ENCODE data around the gene PLEK2. TPM values are rescaled to one million over a fixed set of nuclear protein-coding genes. Genes with fewer than 3 reads are reported as not detected.
"Not testable (repeated sequence)": the region's sequence is repeated elsewhere in the genome, so short reads cannot be mapped to it uniquely, and the experiment has no call there.

The PLEK2 gene
- total RNA-seq = 0.95 and 1.7 TPM in 2 replicates

GRCh38 chr14:67411820-67412421, at the start of gene PLEK2:
TSS of gene PLEK2 (minus strand) at chr14:67412165. CDS start at chr14:67412059, 106 bp downstream.
- intact Hi-C loops (cut with micrococcal nuclease) = no loop called here
- no peaks in the 10 kb centered on the region for H3K9me3 Mint-ChIP-seq
- peaks cover 12% of the 10 kb centered on the region for H3K27me3 Mint-ChIP-seq
- H3K36me3 Mint-ChIP-seq (ENCODE audit: low read depth) = no peaks in the 10 kb centered on the region
- H3K4me1 Mint-ChIP-seq = peaks cover 8% of the 10 kb centered on the region
- DNase-seq = peak; percentile 79
- no peak within 1 kb of the TSS for H3K27ac Mint-ChIP-seq
- peak within 1 kb of the TSS; percentile 70 for H3K4me3 Mint-ChIP-seq

DNA sequence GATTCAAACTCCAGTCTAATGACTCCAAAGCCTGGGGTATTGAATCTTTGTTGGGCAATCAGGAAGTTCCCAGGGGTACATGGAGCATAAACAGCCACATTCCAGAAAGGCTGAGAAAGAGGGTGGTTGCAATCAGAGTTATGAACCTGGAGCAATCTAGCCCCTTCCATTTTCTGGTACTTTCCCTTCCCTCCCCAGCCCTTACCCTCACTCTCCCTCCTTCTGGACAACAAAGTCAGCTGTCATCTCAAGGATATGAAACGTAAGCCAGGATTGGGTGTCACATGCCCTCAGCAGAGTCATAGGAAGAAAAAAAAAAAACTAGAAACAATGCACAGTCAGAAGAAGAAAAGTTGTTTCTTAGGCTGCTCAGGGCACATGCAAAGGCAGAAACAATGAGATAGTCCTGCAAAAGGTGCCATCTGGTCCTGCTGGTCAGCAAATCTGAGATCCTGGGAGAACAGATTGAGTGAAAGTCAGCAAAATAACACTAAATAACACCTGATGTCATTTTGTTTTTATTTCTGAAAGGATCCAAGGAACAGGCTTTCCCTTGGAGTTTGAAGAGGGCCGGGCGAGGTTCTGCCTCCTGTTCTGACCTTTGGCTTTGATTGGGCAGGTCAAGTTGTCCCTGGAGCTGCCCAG, 49.5 kb upstream of the PLEK2 start:
- Mint-ChIP-seq H3K36me3 (ENCODE audit: low read depth) (no peaks in the 10 kb centered on the region), H3K27ac (no peak overlapping the region), H3K9me3 (peaks cover 3% of the 10 kb centered on the region), H3K4me3 (no peak overlapping the region), H3K4me1 (peaks cover 13% of the 10 kb centered on the region), H3K27me3 (peaks cover 10% of the 10 kb centered on the region)
- intact Hi-C loops (cut with micrococcal nuclease) = no loop called here
- DNase-seq = no peak

- no peak for DNase-seq
- no peak overlapping the region for H3K27ac Mint-ChIP-seq
- H3K4me3 Mint-ChIP-seq = no peak overlapping the region
- intact Hi-C loops (cut with micrococcal nuclease) = no loop called here
- no peaks in the 10 kb centered on the region for H3K36me3 Mint-ChIP-seq (ENCODE audit: low read depth)
- H3K9me3 Mint-ChIP-seq = peaks cover 3% of the 10 kb centered on the region
- H3K4me1 Mint-ChIP-seq = peaks cover 8% of the 10 kb centered on the region
- H3K27me3 Mint-ChIP-seq = peaks cover 11% of the 10 kb centered on the region
Measured at GRCh38 chr14:67459336-67459735, 47.4 kb upstream of the PLEK2 start.

GRCh38 chr14:67457782-67458181, 45.8 kb upstream of the PLEK2 start:
- Mint-ChIP-seq H3K4me1 (peaks cover 4% of the 10 kb centered on the region), H3K4me3 (no peak overlapping the region), H3K9me3 (peaks cover 3% of the 10 kb centered on the region), H3K27me3 (peaks cover 11% of the 10 kb centered on the region), H3K36me3 (ENCODE audit: low read depth) (no peaks in the 10 kb centered on the region), H3K27ac (no peak overlapping the region)
- intact Hi-C loops (cut with micrococcal nuclease) = no loop called here
- DNase-seq = no peak

GRCh38 chr14:67456732-67457131, 44.8 kb upstream of the PLEK2 start:
- H3K9me3 Mint-ChIP-seq = peaks cover 3% of the 10 kb centered on the region
- H3K27me3 Mint-ChIP-seq = peaks cover 9% of the 10 kb centered on the region
- no peak overlapping the region for H3K27ac Mint-ChIP-seq
- no peak overlapping the region for H3K4me3 Mint-ChIP-seq
- no peak for DNase-seq
- intact Hi-C loops (cut with micrococcal nuclease) = no loop called here
- no peaks in the 10 kb centered on the region for H3K36me3 Mint-ChIP-seq (ENCODE audit: low read depth)
- peaks cover under 1% of the 10 kb centered on the region for H3K4me1 Mint-ChIP-seq

- Mint-ChIP-seq H3K27me3 (peaks cover 11% of the 10 kb centered on the region), H3K4me3 (no peak overlapping the region), H3K9me3 (peaks cover 9% of the 10 kb centered on the region), H3K4me1 (no peaks in the 10 kb centered on the region), H3K36me3 (ENCODE audit: low read depth) (no peaks in the 10 kb centered on the region), H3K27ac (no peak overlapping the region)
- intact Hi-C loops (cut with micrococcal nuclease) = no loop called here
- no peak for DNase-seq
Measured at GRCh38 chr14:67453575-67454300, 41.8 kb upstream of the PLEK2 start.

DNA sequence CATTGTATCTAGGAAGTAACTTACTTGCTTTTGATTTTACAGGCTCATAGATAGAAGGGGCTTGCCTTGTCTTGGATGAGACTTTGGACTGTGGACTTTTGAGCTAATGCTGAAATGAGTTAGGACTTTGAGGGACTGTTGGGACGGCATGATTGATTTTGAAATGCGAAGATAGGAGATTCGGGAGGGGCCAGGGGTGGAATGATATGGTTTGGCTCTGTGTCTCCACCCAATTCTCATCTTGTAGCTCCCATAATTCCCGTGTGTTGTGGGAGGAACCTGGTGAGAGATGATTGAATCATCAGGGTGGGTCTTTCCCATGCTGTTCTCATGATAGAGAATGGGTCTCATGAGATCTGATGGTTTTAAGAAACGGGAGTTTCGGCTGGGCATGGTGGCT, 39.7 kb upstream of the PLEK2 start:
- H3K4me3 Mint-ChIP-seq; DNase-seq; H3K9me3 Mint-ChIP-seq; H3K4me1 Mint-ChIP-seq; H3K27ac Mint-ChIP-seq; intact Hi-C loops (cut with micrococcal nuclease); H3K36me3 Mint-ChIP-seq (ENCODE audit: low read depth): not testable (repeated sequence)
- peaks cover 18% of the 10 kb centered on the region for H3K27me3 Mint-ChIP-seq

- H3K27ac Mint-ChIP-seq = no peak overlapping the region
- H3K36me3 Mint-ChIP-seq (ENCODE audit: low read depth) = no peaks in the 10 kb centered on the region
- peaks cover 24% of the 10 kb centered on the region for H3K27me3 Mint-ChIP-seq
- no peaks in the 10 kb centered on the region for H3K4me1 Mint-ChIP-seq
- no peak overlapping the region for H3K4me3 Mint-ChIP-seq
- DNase-seq = no peak
- intact Hi-C loops (cut with micrococcal nuclease) = no loop called here
- H3K9me3 Mint-ChIP-seq = peaks cover 6% of the 10 kb centered on the region
Measured at GRCh38 chr14:67449096-67449495, 37.1 kb upstream of the PLEK2 start.

DNA sequence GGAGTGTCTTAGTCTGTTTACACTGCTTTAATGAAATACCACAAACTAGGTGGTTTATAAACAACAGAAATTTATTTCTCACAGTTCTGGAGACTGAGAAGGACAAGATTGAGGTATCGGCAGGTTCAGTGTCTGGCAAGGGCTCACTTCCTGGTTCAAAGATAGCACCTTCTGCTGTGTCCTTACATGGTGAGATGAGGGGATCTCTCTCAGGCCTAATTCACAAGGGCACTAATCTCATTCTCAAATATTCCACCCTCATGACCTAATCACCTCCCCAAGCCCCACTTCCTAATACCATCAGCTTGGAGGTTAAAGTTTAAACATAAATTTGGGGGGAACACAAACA, 35.0 kb upstream of the PLEK2 start:
- no peak for DNase-seq
- no peaks in the 10 kb centered on the region for H3K4me1 Mint-ChIP-seq

DNA sequence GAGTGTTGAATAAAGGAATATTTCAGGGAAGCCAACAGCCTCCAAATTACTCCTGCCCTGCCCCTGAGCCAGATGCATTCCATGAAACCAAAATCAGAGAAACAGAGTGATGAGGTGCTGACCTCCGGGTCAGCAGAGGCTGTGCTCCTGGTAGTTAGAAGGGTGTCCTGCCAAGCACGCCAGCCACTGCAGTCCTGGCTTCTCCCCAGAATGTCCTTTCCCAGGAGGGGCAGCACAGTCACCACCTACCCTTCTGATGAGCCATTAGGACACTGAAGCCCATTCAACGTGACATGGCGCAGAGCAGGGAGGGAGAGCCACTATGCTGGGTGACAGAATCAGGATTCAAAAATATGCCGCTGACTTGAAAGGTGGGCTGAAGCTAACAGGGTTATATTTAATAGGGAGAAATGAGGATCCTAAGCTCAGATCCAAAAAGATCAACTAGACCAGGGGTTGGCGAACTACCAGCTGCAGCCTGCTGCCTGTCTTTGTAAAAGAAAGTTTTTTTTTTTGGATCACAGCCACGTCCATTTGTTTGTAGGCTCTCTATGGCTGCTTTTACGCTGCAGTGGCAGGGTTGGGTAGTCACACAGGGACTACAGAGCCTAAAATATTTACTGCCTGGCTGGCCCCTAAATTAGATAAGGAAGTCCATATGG, 34.5 kb upstream of the PLEK2 start:
- Mint-ChIP-seq H3K4me3 (no peak overlapping the region), H3K27ac (no peak overlapping the region), H3K9me3 (peaks cover 6% of the 10 kb centered on the region), H3K4me1 (no peaks in the 10 kb centered on the region), H3K27me3 (peaks cover 33% of the 10 kb centered on the region), H3K36me3 (ENCODE audit: low read depth) (no peaks in the 10 kb centered on the region)
- DNase-seq = no peak
- intact Hi-C loops (cut with micrococcal nuclease) = no loop called here

More for the DNA sequence above, 35.0 kb upstream of the PLEK2 start:
- Mint-ChIP-seq H3K27me3 (peaks cover 36% of the 10 kb centered on the region), H3K4me3 (no peak overlapping the region), H3K36me3 (ENCODE audit: low read depth) (no peaks in the 10 kb centered on the region), H3K27ac (no peak overlapping the region), H3K9me3 (peaks cover 6% of the 10 kb centered on the region)
- intact Hi-C loops (cut with micrococcal nuclease) = no loop called here

- Mint-ChIP-seq H3K27me3 (peaks cover 31% of the 10 kb centered on the region), H3K4me3 (no peak overlapping the region), H3K9me3 (no peaks in the 10 kb centered on the region), H3K36me3 (ENCODE audit: low read depth) (no peaks in the 10 kb centered on the region), H3K4me1 (no peaks in the 10 kb centered on the region), H3K27ac (no peak overlapping the region)
- intact Hi-C loops (cut with micrococcal nuclease) = no loop called here
- no peak for DNase-seq
Measured at GRCh38 chr14:67444395-67444794, 32.4 kb upstream of the PLEK2 start.

- H3K27me3 Mint-ChIP-seq = peaks cover 28% of the 10 kb centered on the region
- no peak overlapping the region for H3K27ac Mint-ChIP-seq
- H3K4me3 Mint-ChIP-seq = no peak overlapping the region
- H3K9me3 Mint-ChIP-seq = no peaks in the 10 kb centered on the region
- intact Hi-C loops (cut with micrococcal nuclease) = no loop called here
- no peak for DNase-seq
- no peaks in the 10 kb centered on the region for H3K36me3 Mint-ChIP-seq (ENCODE audit: low read depth)
- H3K4me1 Mint-ChIP-seq = no peaks in the 10 kb centered on the region
Measured at GRCh38 chr14:67442139-67442906, 30.4 kb upstream of the PLEK2 start.

DNA sequence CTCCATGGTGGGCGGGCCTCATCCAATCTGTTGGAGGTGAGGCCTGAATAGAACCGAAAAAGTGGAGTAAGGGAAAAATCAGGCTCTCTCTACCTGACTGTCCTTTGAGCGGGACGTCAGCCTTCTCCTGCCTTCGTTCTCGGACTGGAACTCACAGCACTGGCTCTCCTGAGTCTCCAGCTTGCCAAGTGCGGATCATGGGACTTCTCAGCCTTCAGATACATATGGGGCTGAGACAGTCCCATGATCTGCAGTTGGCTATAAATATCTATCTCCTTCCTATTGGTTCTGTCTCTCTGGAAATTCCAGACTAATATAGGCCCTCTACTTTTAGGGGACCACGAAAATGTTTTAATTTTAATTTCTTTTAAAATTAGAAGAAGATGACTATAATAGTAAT, 29.7 kb upstream of the PLEK2 start:
- no peak overlapping the region for H3K4me3 Mint-ChIP-seq
- intact Hi-C loops (cut with micrococcal nuclease) = no loop called here
- no peak for DNase-seq
- H3K27ac Mint-ChIP-seq = no peak overlapping the region
- H3K4me1 Mint-ChIP-seq = no peaks in the 10 kb centered on the region
- no peaks in the 10 kb centered on the region for H3K9me3 Mint-ChIP-seq
- H3K36me3 Mint-ChIP-seq (ENCODE audit: low read depth) = no peaks in the 10 kb centered on the region
- H3K27me3 Mint-ChIP-seq = peaks cover 32% of the 10 kb centered on the region
